HepG2 (cell line): Measurements from ENCODE around the gene FIBP. TPM values are rescaled to one million over a fixed set of nuclear protein-coding genes. Genes with fewer than 3 reads are reported as not detected.

ENCODE experiments used
- ARNT2 ChIP-seq: sonication (generic); formaldehyde crosslinking; IDR thresholded peaks from 2 replicates; pipeline ENCODE4 v1.8.0; 2022; ENCODE audit warnings: mild to moderate bottlenecking, low read depth, missing genetic modification reagents, moderate library complexity
- BORCS8-MEF2B ChIP-seq: sonication (generic); formaldehyde crosslinking; IDR thresholded peaks from 2 replicates; pipeline ENCODE4 v1.8.0; 2022; ENCODE audit warnings: mild to moderate bottlenecking, missing genetic modification reagents
- CTCF ChIP-seq: sonication (generic); formaldehyde crosslinking; IDR thresholded peaks from 2 replicates; pipeline ENCODE4 v1.5.0; 2020; ENCODE audit warnings: mild to moderate bottlenecking, missing genetic modification reagents, moderate library complexity
- ELF1 ChIP-seq: sonication (generic); formaldehyde crosslinking; IDR thresholded peaks from 2 replicates; pipeline ENCODE4 v1.4.0; 2020; ENCODE audit warnings: missing genetic modification reagents
- GATA4 ChIP-seq: sonication (generic); IDR thresholded peaks from 2 replicates; pipeline ENCODE4 v1.6.1; 2016; ENCODE audit warnings: antibody characterized with exemption, low read depth, borderline replicate concordance
- GFI1 ChIP-seq: sonication (generic); formaldehyde crosslinking; IDR thresholded peaks from 2 replicates; pipeline ENCODE4 v1.5.0; 2020; ENCODE audit warnings: missing genetic modification reagents, mild to moderate bottlenecking, borderline replicate concordance
- HNRNPLL ChIP-seq: fragments of 200-400 bp; formaldehyde crosslinking; IDR thresholded peaks from 2 replicates; pipeline ENCODE4 v1.6.1; 2017; ENCODE audit warnings: mild to moderate bottlenecking, low read depth, low read length; ENCODE audit not compliant: poor library complexity, severe bottlenecking
- POLR2AphosphoS5 ChIP-seq: IDR thresholded peaks from 2 replicates; pipeline ENCODE4 v1.6.1; 2012; ENCODE audit warnings: low read depth, low read length
- USF2 ChIP-seq, 2 experiments: sonication (generic) in 1 of 2; formaldehyde crosslinking in 1 of 2; IDR thresholded peaks; 2 replicates each; pipeline versions ENCODE4 v1.5.1 to v1.6.1; 2011 to 2020; ENCODE audit warnings: borderline replicate concordance in 1 of 2, low read depth in 1 of 2, low read length in 1 of 2, mild to moderate bottlenecking in 1 of 2, missing genetic modification reagents in 1 of 2, moderate library complexity in 1 of 2
- ZBTB37 ChIP-seq: sonication (generic); formaldehyde crosslinking; IDR thresholded peaks from 2 replicates; pipeline ENCODE4 v1.4.0; 2020; ENCODE audit warnings: mild to moderate bottlenecking, missing genetic modification reagents
- ZFP91 ChIP-seq: sonication (generic); formaldehyde crosslinking; IDR thresholded peaks from 2 replicates; pipeline ENCODE4 v1.9.0; 2022; ENCODE audit warnings: missing genetic modification reagents, mild to moderate bottlenecking, borderline replicate concordance
- ZFYVE20 ChIP-seq: sonication (generic); formaldehyde crosslinking; IDR thresholded peaks from 2 replicates; pipeline ENCODE4 v1.8.0; 2023; ENCODE audit warnings: low read depth, mild to moderate bottlenecking, moderate library complexity, missing genetic modification reagents, borderline replicate concordance
- ZNF136 ChIP-seq: sonication (generic); formaldehyde crosslinking; IDR thresholded peaks from 2 replicates; pipeline ENCODE4 v1.8.1; 2022; ENCODE audit warnings: low read depth, mild to moderate bottlenecking, moderate library complexity, missing genetic modification reagents
- ZNF232 ChIP-seq: sonication (generic); formaldehyde crosslinking; IDR thresholded peaks from 2 replicates; pipeline ENCODE4 v1.4.0; 2020; ENCODE audit warnings: missing genetic modification reagents, borderline replicate concordance
- ZNF317 ChIP-seq: sonication (generic); formaldehyde crosslinking; IDR thresholded peaks from 2 replicates; pipeline ENCODE4 v1.5.0; 2020; ENCODE audit warnings: mild to moderate bottlenecking, missing genetic modification reagents
- ZSCAN25 ChIP-seq: sonication (generic); formaldehyde crosslinking; IDR thresholded peaks from 2 replicates; pipeline ENCODE4 v1.8.0; 2022; ENCODE audit warnings: mild to moderate bottlenecking, missing genetic modification reagents
- polyA plus RNA-seq, 8 experiments: library from polyadenylated mRNA; depleted of rRNA in 3 of 8; stranded (reverse) in 7 of 8; unstranded in 1 of 8; fragments of >200 nt; fragmentation: Illumina TruSeq in 4 of 8; extraction: Trizol in 4 of 8; gene quantifications; 2 replicates each; pipeline versions ENCODE4 v1.2.1 to v1.2.3, GENCODE V29; 2011 to 2016; ENCODE audit warnings: low read depth in 4 of 8, missing spikeins in 1 of 8, mixed read lengths in 1 of 8; ENCODE audit not compliant: insufficient read depth in 1 of 8
- total RNA-seq, 5 experiments: library from RNA; depleted of rRNA; stranded (reverse); fragments of >200 nt; fragmentation: Illumina TruSeq; extraction: Trizol; gene quantifications; 2 replicates each; pipeline ENCODE4 v1.2.3, GENCODE V29; 2016; ENCODE audit warnings: low read depth in 1 of 5
- TF ChIP-seq, protein P1 (sequence below): sonication (generic); formaldehyde crosslinking; IDR thresholded peaks from 2 replicates; pipeline ENCODE4 v1.4.0; 2020; ENCODE audit warnings: missing genetic modification reagents

The FIBP gene
- total and polyA plus RNA-seq, 2 of the 13 experiments (the other 11 are each of a cell fraction or from before 2014, with no cell fraction given), result 42.9 to 62.1 TPM

GRCh38 chr11:65900125-65900898, 12.0 kb upstream of the FIBP start, which contains the start of gene FOSL1 (continued):
- TF ChIP-seq, protein P1, sequence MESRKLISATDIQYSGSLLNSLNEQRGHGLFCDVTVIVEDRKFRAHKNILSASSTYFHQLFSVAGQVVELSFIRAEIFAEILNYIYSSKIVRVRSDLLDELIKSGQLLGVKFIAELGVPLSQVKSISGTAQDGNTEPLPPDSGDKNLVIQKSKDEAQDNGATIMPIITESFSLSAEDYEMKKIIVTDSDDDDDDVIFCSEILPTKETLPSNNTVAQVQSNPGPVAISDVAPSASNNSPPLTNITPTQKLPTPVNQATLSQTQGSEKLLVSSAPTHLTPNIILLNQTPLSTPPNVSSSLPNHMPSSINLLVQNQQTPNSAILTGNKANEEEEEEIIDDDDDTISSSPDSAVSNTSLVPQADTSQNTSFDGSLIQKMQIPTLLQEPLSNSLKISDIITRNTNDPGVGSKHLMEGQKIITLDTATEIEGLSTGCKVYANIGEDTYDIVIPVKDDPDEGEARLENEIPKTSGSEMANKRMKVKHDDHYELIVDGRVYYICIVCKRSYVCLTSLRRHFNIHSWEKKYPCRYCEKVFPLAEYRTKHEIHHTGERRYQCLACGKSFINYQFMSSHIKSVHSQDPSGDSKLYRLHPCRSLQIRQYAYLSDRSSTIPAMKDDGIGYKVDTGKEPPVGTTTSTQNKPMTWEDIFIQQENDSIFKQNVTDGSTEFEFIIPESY (CRISPR knock-in tag), result peak; percentile 30; the same call in 1 of the 2 replicates
- TF ChIP-seq ZBTB37 (CRISPR knock-in tag) (no peak), POLR2AphosphoS5 (peak; percentile 65), GATA4 (no peak), ZSCAN25 (CRISPR knock-in tag) (no peak), ZNF232 (CRISPR knock-in tag) (no peak), ZFP91 (CRISPR knock-in tag) (no peak), ARNT2 (CRISPR knock-in tag) (peak; percentile 83), HNRNPLL (peak; percentile 56), ZNF317 (CRISPR knock-in tag) (no peak), ZNF136 (0 out of 2 replicates have a peak, but pooled peaks have one; percentile 54), BORCS8-MEF2B (CRISPR knock-in tag) (no peak), ZFYVE20 (CRISPR knock-in tag) (0 out of 2 replicates have a peak, but pooled peaks have one; percentile 47), ELF1 (peak; percentile 20; the same call in 1 of the 2 replicates), CTCF (CRISPR knock-in tag) (peak; percentile 15; the same call in 1 of the 2 replicates), USF2 (IDR thresholded peaks at IDR 0.05; ENCODE audit: low read depth, low read length) (no peak), USF2 (CRISPR knock-in tag; IDR thresholded peaks at IDR 0.05; ENCODE audit: borderline replicate concordance) (peak; percentile 96; the same call in 1 of the 2 replicates), GFI1 (CRISPR knock-in tag) (no peak)
